Measurements from ENCODE around the gene CRIP3. TPM values are rescaled to one million over a fixed set of nuclear protein-coding genes. Genes with fewer than 3 reads are reported as not detected.

The CRIP3 gene
- total RNA-seq, 1 donor from 2014 or later: 0.58 TPM

DNA sequence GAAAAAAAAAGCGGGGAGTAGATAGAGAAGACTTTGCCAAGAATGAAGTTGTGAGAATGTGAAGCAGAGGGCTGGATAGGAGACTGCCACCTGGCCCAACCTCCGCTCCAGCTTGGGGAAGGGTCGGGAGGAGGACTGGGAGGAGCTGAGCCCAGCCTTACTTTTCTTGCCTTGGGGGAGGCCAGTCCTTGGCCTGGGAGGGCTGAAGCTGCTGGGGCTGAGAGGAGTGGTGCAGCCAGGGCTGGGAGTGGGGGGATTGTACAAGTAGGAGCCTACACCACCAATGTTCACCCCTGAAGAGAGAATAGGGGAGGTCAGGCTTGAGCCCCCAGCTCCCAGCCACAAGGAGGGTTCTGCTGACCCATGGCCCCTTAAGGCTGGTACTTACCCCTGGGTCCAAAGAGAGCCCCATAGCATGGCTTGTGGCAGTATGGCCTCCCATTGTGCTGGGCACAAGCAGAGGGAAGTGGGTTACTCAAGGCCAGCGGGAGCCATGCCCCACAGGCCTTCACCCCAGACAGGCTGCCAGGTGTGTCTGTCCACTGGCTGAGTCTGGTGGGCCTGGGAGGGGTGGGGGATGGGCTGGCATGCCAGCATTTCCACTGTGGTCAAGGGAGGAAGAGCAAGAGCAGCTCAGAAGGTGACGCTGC lies 1.1 kb downstream of the CRIP3 start:
- no peak for DNase-seq (ENCODE audit: low spot score)

DNA sequence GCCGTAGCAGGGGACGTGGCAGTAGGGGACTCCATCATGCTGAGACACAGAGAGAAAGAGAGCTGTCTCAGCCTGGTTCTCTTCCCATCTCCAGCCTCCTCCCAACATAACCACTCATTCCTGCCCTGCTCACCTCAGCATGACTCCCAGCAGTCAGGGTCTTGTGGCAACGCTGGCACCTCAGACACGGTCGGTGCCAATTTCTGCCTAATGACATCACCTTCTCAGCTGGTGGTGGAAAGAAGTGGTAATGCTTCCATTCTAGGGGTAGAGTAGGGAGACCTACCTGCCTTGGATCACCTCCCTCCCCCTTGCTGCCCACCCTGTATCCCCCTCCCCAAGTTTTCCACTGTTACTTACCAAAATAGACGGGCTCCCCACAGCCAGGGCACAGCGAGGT lies 2.5 kb downstream of the CRIP3 start:
- no peak for DNase-seq (ENCODE audit: low spot score)

GRCh38 chr6:43304882-43305281 lies 3.7 kb downstream of the CRIP3 start:
- no peak for DNase-seq (ENCODE audit: low spot score)

GRCh38 chr6:43304361-43304760 lies 4.3 kb downstream of the CRIP3 start:
- no peak for DNase-seq (ENCODE audit: low spot score)

GRCh38 chr6:43303751-43304331 lies 4.8 kb downstream of the CRIP3 start:
- DNase-seq (ENCODE audit: low spot score): peak; percentile 74

GRCh38 chr6:43303006-43303405 lies 5.6 kb downstream of the CRIP3 start:
- peak; percentile 86 for DNase-seq (ENCODE audit: low spot score)

DNA sequence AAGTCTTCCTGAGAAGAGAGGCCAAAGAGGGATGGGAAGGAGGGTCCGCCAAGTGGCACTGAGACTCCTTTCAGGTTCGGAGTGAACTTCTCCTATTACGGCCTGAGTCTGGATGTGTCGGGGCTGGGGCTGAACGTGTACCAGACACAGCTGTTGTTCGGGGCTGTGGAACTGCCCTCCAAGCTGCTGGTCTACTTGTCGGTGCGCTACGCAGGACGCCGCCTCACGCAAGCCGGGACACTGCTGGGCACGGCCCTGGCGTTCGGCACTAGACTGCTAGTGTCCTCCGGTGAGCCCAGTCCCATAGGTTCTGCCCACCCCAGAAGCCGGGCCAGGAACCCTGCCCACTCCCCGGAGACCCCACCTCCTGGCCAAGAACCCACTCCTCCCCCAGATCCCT lies 6.5 kb downstream of the CRIP3 start:
- DNase-seq (ENCODE audit: low spot score): peak; percentile 79

DNA sequence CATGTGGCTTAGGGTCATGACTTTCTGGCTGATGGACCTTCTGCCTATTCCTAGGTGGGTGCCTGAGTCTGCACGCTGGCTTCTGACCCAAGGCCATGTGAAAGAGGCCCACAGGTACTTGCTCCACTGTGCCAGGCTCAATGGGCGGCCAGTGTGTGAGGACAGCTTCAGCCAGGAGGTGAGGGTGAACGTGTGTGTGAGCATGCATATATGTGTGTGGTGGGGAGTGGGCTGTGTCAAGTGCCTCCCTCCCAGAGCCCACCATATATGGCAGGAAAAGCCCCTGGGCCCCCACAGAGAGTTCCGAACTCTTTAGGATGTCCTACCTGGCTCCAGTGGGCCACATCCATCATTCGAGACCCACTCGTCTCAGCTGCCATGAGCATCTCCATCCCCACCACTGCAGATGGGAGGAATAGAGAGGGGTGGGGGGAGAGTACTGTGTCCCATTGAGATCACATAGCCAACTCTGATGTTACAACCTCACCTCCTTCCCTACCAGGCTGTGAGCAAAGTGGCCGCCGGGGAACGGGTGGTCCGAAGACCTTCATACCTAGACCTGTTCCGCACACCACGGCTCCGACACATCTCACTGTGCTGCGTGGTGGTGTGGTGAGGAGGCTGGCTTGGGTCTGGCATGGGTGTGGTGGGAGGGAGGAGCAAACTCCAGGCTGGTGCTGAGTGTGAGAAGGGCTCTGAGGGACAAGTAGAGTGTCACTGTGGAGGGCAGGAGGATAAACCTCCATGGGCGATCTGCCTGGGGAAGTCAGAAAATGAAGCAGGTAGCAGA lies 7.3 kb downstream of the CRIP3 start:
- peak; percentile 80 for DNase-seq (ENCODE audit: low spot score)

DNA sequence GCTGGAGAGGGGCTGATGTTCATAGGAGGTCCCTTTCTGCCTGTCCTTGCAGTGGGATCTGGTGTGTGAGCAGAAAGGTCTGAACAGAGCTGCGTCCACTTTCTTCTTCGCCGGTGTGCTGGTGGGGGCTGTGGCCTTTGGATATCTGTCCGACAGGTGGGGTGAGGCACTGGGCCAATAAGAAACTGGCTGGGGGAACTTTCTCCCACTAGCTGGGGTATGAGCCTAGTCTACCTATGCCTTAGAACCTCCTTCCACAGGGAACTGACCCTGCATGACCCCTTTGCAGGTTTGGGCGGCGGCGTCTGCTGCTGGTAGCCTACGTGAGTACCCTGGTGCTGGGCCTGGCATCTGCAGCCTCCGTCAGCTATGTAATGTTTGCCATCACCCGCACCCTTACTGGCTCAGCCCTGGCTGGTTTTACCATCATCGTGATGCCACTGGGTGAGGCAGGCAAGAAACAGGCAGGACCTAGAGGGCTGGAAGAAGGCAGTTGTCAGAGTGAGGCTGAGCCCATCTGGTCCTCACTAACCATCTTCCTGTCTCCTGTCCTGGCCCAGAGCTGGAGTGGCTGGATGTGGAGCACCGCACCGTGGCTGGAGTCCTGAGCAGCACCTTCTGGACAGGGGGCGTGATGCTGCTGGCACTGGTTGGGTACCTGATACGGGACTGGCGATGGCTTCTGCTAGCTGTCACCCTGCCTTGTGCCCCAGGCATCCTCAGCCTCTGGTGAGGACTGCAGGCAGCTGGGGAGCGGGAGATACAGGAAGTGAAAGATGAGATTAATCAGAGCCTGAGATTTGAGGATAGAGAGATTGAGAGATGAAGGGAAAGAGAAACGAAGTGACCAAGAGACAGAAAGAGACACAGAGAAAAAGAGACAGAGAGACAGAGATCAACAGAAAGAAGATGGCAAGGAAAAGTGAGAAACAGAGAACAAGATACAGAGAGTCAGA lies 9.0 kb downstream of the CRIP3 start:
- peak; percentile 80 for DNase-seq (ENCODE audit: low spot score)

- DNase-seq (ENCODE audit: low spot score): no peak
Observed at GRCh38 chr6:43298565-43299337, 9.9 kb downstream of the CRIP3 start.

DNA sequence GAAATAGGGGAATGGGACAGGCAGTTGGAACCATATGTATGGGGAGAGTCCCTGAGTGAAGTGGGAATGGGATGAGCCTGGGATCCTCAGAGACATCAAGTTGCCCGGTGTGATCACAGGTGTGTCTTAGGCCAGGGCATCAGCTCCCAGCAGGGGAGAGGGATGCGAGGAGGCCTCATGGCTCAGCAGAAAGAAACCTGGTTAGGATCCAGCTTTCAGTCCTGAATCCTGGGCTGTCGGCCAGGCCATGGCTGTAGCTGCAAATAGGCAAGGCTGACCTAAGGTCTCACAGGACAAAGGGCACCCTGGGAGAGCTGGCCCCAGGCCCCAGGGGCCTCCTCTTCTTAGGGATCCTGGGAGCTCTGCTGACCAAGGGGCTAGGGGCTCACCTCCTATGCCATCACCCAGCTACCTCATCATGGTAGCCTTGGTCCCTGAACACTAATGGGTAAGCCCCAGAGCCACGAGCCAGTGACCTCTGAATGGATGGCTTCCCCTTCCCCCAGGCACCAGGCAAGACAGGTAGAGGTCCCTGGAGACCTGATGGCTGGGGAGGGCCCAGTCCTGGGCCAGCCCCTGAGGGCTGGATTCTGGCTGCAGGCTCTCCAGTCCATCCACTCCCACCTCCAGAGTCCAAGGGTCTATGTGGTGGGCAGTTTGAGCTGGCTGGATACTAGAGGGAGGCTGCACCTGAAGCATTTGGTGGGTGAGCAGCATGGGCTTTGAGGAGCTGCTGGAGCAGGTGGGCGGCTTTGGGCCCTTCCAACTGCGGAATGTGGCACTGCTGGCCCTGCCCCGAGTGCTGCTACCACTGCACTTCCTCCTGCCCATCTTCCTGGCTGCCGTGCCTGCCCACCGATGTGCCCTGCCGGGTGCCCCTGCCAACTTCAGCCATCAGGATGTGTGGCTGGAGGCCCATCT lies 10.7 kb downstream of the CRIP3 start, which contains the start of gene SLC22A7:
Gene SLC22A7, plus strand, starts transcription at position 617 of the 921 bp plus-strand sequence. Its CDS starts 99 bp downstream, at position 716.
- DNase-seq (ENCODE audit: low spot score): peak; percentile 79

- peak; percentile 33 for DNase-seq (ENCODE audit: low spot score)
Observed at GRCh38 chr6:43296780-43297497, 11.7 kb downstream of the CRIP3 start.

DNA sequence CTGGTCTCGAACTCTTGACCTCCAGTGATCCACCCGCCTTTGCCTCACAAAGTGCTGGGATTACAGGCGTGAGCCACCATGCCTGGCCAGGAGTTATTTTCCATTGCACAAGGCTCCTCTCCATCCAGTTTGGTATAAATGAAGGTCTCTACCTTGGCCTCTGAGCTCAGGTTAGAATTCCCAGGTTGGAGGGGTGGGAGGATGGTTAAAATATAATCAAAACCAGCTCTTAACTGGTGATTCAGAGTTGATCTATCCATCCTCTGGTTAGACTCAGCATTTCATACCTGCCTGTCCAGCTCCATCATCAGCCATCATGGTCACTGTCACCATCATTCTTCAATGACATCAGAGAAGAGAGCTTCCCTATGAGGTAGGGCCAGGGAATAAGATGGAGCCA lies 13.2 kb downstream of the CRIP3 start:
- peak; percentile 6 for DNase-seq (ENCODE audit: low spot score)

DNA sequence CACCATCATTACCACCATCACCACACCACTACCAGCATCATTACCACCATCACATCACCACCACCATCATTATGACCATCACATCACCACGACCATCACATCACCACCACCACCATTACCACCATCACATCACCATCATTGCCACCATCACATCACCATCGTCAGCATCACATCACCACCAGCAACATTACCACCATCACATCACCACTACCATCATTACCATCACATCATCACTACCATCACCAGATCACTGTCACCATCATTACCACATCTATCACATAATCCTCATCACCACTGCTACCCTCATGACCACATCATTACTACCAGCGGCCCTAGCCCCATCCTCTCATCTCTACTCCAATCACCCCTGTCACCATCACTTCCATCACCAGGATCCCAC lies 14.1 kb downstream of the CRIP3 start:
- DNase-seq (ENCODE audit: low spot score): peak; percentile 2

GRCh38 chr6:43293698-43294097 lies 14.9 kb downstream of the CRIP3 start:
- DNase-seq (ENCODE audit: low spot score): no peak

DNA sequence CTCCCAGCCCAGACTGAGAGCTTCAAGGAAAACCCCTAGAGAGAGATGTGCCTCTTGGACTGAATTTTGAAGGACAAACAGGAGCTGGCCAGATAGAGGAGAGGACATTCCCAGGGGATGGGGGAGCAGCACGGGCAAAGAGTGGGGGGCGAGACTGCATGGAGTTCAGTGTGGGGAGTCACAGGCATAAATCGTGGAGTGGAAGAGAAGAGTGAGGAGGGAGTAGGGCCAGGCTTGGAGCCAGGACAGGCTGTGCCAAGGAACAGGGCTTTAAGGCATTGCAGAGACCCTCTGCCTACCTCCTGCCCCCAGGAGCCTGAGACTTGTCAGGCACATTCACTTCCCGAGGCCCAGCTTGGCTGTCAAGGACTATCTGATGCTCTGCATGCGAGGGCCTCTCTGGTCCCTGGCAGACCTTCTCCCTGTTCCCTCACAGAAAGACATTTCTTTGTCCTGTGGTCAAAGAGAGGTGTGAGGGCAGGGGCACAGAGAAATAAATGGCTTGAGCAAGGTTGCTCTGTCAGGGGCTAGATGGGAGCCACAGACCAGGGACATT lies 15.8 kb downstream of the CRIP3 start:
- DNase-seq (ENCODE audit: low spot score): no peak

- DNase-seq (ENCODE audit: low spot score): no peak
Observed at GRCh38 chr6:43292341-43292740, 16.3 kb downstream of the CRIP3 start.

GRCh38 chr6:43291708-43292107 lies 16.9 kb downstream of the CRIP3 start:
- DNase-seq (ENCODE audit: low spot score): no peak

Data from mesenteric fat pad (tissue), 1 donor.